Gastroesophageal sphincter (tissue), 3 donors: ENCODE data around the gene SNRPA1.

Experiments used
- EP300 ChIP-seq: sonication (generic); formaldehyde crosslinking; IDR thresholded peaks from one replicate; pipeline ENCODE4 v1.6.1; 2017; ENCODE audit warnings: antibody characterized with exemption, mild to moderate bottlenecking
- POLR2A ChIP-seq, 2 donors: fragments of 450-650 bp; IDR thresholded peaks; one replicate each; pipeline ENCODE4 v1.6.1; 2017; ENCODE audit warnings: antibody characterized with exemption in 2 of 2, mild to moderate bottlenecking in 2 of 2, moderate library complexity in 1 of 2
- POLR2AphosphoS5 ChIP-seq: sonication (generic); formaldehyde crosslinking; IDR thresholded peaks from one replicate; pipeline ENCODE4 v1.6.1; 2017; ENCODE audit warnings: antibody characterized with exemption
- TF ChIP-seq, protein P1 (sequence below), 4 experiments: fragments of 200-600 bp in 2 of 4; fragments of 450-650 bp in 2 of 4; sonication (generic) in 1 of 4; IDR thresholded peaks; one replicate each; pipeline ENCODE4 v1.5.1; 2017 to 2019; ENCODE audit warnings: antibody characterized with exemption in 4 of 4, mild to moderate bottlenecking in 2 of 4, moderate library complexity in 2 of 4

DNA sequence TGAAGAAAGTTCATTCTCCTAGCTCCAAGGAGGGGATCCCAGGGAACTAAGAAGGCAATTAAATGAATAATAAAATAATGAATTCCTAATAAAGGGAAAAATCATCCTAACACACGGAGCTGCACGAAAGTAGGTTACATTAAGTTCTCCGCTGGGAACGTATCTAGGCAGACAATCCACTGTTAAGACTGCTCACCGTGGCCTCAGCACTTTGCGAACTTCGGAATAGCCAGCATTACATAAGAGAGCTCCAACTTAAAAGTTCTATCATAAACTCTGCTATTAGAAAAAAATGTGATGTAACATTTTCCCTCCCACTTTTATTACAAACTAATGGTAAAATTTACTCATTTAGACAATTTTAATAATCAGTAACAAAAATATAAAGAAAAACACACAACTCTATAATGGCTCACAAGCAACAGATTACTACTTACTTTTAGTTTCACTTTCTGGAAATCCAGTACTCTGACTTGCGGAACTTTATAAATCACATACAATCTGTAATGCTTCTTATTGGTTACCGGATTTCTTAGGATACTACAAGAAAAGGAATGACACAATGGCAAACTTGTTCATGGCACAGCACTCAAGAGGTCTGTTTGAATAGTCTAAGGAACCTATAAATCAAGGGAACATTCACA lies 8.5 kb downstream of the SNRPA1 start:
- TF ChIP-seq, protein P1, sequence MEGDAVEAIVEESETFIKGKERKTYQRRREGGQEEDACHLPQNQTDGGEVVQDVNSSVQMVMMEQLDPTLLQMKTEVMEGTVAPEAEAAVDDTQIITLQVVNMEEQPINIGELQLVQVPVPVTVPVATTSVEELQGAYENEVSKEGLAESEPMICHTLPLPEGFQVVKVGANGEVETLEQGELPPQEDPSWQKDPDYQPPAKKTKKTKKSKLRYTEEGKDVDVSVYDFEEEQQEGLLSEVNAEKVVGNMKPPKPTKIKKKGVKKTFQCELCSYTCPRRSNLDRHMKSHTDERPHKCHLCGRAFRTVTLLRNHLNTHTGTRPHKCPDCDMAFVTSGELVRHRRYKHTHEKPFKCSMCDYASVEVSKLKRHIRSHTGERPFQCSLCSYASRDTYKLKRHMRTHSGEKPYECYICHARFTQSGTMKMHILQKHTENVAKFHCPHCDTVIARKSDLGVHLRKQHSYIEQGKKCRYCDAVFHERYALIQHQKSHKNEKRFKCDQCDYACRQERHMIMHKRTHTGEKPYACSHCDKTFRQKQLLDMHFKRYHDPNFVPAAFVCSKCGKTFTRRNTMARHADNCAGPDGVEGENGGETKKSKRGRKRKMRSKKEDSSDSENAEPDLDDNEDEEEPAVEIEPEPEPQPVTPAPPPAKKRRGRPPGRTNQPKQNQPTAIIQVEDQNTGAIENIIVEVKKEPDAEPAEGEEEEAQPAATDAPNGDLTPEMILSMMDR (IDR thresholded peaks at IDR 0.05): no peak
- no peak for TF ChIP-seq EP300
- TF ChIP-seq POLR2A (IDR thresholded peaks at IDR 0.05): no peak
- no peak for TF ChIP-seq POLR2AphosphoS5
